GM21737 (cell line): ENCODE data around the gene CPNE8.
A peak's percentile ranks its signal among the peaks of the same experiment; 100 is the strongest.

Source experiments
- ATAC-seq: cut with Tn5 transposase; IDR thresholded peaks from one replicate; pipeline ENCODE4 v1.9.1; 2021; ENCODE audit warnings: mild to moderate bottlenecking, moderate library complexity; ENCODE audit not compliant: unreplicated experiment

CPNE8 gene

DNA sequence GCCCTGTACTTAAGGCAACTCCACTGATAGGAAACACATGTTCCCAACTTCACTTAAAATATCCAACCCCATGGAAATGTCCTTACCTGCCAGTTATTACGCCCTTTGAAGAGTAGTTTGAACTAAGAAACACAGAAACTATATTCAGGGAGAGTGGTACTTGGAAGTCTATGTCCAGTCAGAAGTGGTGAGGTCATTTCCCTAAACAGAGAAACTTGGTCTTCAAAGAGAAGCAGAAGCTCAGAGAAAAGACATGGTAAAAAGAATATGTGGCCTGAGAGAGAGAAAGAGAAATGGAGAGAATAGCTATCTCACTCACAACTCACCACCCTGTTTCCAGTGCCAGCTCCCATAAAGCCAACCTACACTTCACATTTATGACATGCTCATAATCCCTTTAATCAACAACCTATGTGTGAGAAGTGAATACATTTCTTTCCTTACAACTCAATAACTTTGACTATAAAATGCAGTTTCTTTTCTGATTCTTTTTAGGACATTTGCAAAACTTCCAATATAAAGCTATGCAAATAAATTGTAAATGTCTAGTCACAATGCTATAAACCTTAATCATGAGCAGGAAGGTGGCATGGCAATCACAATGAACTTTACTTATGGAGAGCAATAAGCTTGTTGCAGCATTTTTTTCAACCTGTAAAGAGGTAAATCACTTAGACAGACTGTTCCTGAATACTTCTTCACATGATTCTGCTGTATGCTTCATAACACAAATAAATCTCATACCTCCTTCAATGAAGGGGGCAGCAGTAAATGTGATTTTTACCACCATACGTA lies 67.1 kb downstream of the CPNE8 start:
- ATAC-seq: no peak

- ATAC-seq: no peak
Observed at GRCh38 chr12:38831715-38832114, 73.7 kb downstream of the CPNE8 start.

DNA sequence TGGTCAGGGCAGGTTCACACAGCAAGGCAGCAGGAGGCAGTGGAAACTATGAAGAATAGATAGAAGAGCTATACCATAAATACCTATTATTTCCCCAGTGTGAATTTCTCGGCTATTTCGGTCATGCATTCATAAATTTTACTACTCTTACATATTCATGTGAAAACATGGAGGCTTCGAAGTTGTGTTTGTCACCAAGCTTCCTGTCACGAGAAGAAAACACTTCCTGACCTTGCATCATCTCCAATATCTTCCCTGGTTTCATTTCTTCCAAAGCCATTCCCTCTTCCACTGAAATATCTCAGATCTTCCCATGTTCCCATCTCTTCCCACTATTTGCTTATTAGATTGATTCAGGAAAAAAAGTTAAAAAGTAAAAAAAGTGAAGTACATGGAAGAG lies 80.4 kb downstream of the CPNE8 start:
- ATAC-seq: no peak

DNA sequence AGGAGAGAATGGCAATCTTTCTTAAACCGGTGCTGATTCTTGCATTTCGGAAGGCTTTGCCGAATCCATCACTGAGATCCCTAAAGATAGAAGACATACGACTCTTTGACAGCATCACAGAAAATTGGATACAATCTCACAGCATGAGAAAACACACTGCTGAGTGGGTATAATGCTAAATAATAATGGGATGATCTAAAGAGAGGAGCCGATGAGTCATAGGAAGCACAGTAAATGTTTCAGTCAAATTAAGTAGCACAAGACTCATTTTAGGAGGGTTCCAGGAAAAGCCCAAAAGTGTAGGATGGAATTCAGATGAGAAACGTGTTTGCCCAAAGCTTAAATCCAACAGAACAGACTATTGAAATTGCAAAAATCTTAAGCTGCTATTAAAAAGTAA lies 81.7 kb downstream of the CPNE8 start:
- no peak for ATAC-seq

DNA sequence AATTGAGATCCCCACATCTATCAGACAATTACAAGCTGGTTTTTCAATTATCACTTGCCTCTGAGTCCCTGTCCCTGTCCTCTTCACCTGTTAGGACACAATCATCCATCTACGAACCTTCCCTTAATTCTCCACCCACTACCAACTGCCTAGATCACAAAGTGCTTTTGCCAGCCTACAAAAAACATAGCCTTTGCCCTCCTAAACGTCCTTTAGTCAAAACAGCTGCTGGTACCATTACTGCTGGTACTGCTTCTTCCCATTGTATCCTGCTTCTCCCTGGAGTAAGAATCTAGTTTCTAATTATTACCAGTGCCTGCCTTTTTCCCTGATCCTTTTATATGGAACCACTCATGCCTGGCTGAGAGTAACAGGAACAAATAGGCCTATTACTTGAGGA lies 82.1 kb downstream of the CPNE8 start:
- ATAC-seq: no peak

- no peak for ATAC-seq
Observed at GRCh38 chr12:38817942-38818341, 87.4 kb downstream of the CPNE8 start.

- no peak for ATAC-seq
Observed at GRCh38 chr12:38813923-38814322, 91.5 kb downstream of the CPNE8 start.

DNA sequence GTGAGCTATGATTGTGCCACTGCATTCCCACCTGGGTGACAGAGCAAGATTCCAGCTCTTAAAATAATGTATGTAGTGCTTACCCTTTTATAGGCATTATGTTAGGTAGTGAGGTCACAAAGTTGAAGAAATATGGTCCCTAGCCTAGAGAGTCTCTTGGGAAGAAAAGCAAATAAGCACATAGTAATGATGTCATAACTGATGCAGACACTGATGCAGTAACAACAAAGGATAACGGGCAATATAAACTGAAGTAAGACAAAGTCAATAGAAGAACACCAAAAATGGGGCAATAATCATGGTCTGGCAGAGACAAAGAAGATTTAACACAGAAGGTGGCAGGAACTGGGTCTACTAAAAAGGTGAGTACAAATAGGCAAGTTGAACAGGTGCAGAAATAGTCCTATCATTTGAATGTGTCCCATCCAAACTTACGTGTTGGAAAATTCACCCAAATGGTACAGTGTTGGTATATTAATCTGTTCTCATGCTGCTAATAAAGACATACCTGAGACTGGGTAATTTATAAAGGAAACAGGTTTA lies 93.5 kb downstream of the CPNE8 start:
- no peak for ATAC-seq

- no peak for ATAC-seq
Observed at GRCh38 chr12:38809832-38810231, 95.6 kb downstream of the CPNE8 start.

DNA sequence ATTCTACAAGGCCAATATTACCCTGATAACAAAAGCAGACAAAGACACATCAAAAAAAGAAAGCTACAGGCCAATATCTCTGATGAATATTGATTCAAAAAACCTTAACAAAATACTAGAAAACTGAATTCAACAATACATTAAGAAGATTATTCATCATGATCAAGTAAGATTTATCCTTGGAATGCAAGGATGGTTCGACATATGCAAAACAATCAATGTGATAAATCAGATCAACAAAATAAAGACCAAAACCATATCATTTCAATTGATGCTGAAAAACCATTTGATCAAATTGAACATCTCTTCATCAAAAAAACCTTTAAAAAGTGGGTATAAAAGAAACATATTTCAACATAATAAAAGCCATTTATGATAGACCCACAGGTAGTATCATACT lies 117.3 kb downstream of the CPNE8 start:
- no peak for ATAC-seq

- ATAC-seq: no peak
Observed at GRCh38 chr12:38785381-38785780, 120.0 kb downstream of the CPNE8 start.

DNA sequence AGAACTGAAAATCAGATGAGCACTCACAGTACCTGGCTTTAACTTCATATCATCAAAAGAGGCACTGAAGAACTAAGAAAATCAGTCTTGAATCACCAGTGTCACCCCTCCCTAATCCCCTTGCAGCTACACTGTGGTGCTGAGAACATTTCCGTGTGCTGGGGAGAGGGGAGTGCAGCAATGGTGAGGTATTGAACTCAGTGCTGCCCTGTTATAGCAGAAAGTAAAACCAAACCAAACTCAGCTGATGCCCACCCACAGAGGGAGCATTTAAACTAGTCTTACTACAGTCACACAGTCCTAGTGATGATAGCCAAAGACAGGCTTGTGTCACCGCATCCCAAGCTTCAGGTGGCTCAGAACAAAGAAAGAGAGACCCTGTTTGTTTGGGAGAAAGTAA lies 122.1 kb downstream of the CPNE8 start:
- ATAC-seq: no peak

GRCh38 chr12:38782359-38782758 lies 123.0 kb downstream of the CPNE8 start:
- no peak for ATAC-seq

DNA sequence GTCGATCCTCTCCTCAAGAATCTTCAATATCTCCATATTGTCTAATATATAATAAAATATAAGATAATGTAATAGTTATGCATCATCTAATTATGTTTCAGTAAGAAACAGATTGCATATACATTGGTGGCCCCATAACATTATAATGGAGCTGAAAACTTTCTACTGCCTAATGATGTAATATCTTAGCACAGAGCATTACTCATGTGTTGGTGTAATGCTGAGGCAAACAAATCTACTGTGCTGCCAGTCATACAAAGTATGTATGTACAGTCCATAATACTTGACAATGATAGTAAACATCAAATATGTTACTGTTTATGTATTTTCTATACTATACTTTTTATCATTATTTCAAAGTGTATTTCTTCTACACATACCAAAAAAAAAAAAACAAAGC lies 128.7 kb downstream of the CPNE8 start:
- ATAC-seq: no peak

DNA sequence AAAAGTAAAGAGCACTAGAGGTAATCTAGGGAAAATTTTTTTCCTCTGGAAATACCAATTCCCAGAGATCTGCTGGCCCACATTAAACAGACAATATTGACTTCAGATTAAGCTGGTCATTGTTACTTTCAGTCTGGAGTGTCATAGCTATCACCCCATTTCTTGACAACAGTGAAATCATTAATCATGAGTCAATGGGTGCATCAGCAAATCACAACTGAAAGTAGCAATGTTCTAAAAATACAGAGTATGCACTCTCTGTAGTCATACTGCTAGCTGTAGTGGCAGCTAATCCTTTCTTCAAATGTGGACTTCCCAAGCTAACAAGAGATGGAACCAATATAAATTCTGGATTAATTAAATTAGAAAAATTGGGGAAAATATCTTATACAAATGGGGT lies 129.9 kb downstream of the CPNE8 start:
- ATAC-seq: peak; percentile 84

GRCh38 chr12:38772437-38772836 lies 133.0 kb downstream of the CPNE8 start:
- no peak for ATAC-seq

- peak; percentile 77 for ATAC-seq
Observed at GRCh38 chr12:38771871-38772270, 133.5 kb downstream of the CPNE8 start.

- no peak for ATAC-seq
Observed at GRCh38 chr12:38761636-38762342, 143.6 kb downstream of the CPNE8 start.

DNA sequence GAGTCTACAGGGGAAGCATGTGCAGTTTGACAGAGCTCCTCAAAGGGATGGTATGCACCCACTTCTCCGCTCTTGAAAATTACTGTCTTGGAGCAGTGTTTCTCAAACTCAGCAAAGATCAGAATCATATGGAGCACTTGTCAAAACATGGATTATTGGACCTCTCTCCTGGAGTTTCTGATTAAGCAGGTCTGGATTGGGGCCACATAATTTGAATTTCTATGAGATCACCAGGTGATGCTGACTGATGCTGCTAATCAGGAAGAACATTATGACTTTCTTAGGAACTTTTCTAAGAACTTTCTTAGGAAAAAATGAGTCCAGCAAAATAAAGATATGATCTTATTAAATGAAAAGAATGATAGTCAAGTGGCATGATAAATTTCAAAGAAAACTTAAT lies 144.3 kb downstream of the CPNE8 start:
- ATAC-seq: no peak

DNA sequence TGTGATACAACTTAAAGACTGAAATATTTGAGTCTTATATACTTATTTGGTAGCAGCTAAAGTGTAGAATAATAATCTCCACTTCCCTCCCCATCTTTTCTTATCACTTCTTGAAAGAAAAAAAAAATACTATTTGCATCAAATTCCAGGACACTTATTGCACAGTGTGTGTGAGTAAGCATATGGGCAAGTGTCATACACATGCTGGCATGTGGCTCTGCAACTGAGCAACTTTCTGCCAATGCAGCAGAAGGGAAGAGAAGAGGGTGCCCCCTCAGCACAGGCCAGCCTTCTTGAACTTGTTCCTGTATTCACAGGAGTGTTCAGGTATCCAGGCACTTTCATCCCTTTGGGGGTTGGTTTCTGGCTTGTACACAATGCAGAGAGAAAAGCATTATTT lies 145.8 kb downstream of the CPNE8 start:
- no peak for ATAC-seq

GRCh38 chr12:38746744-38747143 lies 158.6 kb downstream of the CPNE8 start:
- ATAC-seq: no peak

DNA sequence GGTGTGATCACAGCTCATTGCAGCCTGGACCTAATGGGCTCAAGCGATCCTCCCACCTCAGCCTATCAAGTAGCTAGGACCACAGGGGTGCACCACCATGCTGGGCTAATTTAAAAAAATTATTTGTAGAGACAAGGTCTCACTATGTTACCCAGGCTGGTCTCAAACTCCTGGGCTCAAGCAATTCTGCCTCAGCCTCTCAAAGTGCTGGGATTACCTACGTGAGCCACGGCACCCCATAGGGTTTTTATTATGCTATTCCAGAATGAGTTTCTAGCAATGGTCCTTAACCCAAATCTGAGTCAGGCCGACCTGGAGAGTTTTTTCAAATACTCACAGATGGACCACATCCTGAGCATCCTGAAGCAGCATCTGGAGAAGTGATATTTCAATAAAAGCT lies 159.8 kb downstream of the CPNE8 start:
- no peak for ATAC-seq
